GM12878 (cell line): Measurements from ENCODE around the gene YPEL4. TPM values are rescaled to one million over a fixed set of nuclear protein-coding genes. Genes with fewer than 3 reads are reported as not detected.

ENCODE experiments used
- ATAC-seq: fragments of 200-7000 bp; cut with Tn5 transposase; 3 replicates; pipeline ENCODE4 v1.9.1; 2020; ENCODE audit warnings: mild to moderate bottlenecking, moderate library complexity
- BruUV-seq: library from RNA; stranded (reverse); fragments of 400-500 nt; replicated peaks from 2 replicates; lab custom pipeline; 2021; lab: Mats Ljungman, UMichigan
- CTCF ChIA-PET: fragments of 300-600 bp; sonication (Branson Sonifier 250); formaldehyde crosslinking; extraction: SDS; loops from one replicate; lab custom pipeline; 2021; ENCODE audit warnings: inconsistent platforms; lab: Yijun Ruan, JAX
- POLR2A ChIA-PET: fragments of 350-600 bp; formaldehyde crosslinking; extraction: SDS; loops from one replicate; lab custom pipeline; 2021; ENCODE audit warnings: inconsistent platforms; lab: Charles Lee
- RAD21 ChIA-PET: fragments of 300-600 bp; sonication (Branson Sonifier 250); formaldehyde crosslinking; loops from one replicate; lab custom pipeline; 2023; ENCODE audit warnings: antibody characterized with exemption; ENCODE audit not compliant: unreplicated experiment; lab: Charles Lee
- SMC1A ChIA-PET: fragments of 300-600 bp; sonication (Branson Sonifier 250); formaldehyde crosslinking; loops from one replicate; lab custom pipeline; 2023; ENCODE audit not compliant: unreplicated experiment, uncharacterized antibody; lab: Charles Lee
- DNase-seq: peaks from one replicate; pipeline ENCODE4 v3.0.0-alpha.2; 2011; ENCODE audit warnings: low read depth, low spot score
- FAIRE-seq: peaks from 3 replicates; lab custom pipeline; 2011; peaks lifted over from hg19 to GRCh38; lab: Jason Lieb, UNC
- H2AFZ ChIP-seq: 2 replicates; pipeline ENCODE4 v1.6.0; 2011; ENCODE audit warnings: low read depth, low read length, control low read depth; ENCODE audit not compliant: control insufficient read depth
- H3K27ac ChIP-seq: 2 replicates; pipeline ENCODE4 v1.5.1; 2011; ENCODE audit warnings: control low read depth; ENCODE audit not compliant: control insufficient read depth, insufficient read depth
- H3K27me3 ChIP-seq, 2 experiments: replicated peaks in 1 of 2; 2 replicates each; pipeline versions ENCODE4 v1.6.0 to v1.6.1; 2011; ENCODE audit warnings: low read length in 1 of 2; ENCODE audit not compliant: control insufficient read depth in 2 of 2, insufficient read depth in 2 of 2
- H3K36me3 ChIP-seq, 2 experiments: 2 replicates each; pipeline ENCODE4 v1.5.1; 2011; ENCODE audit warnings: low read length in 1 of 2; ENCODE audit not compliant: control insufficient read depth in 2 of 2, insufficient read depth in 2 of 2
- H3K4me1 ChIP-seq: 2 replicates; pipeline ENCODE4 v1.6.1; 2011; ENCODE audit warnings: mild to moderate bottlenecking, low read length, moderate library complexity, mixed read lengths; ENCODE audit not compliant: control insufficient read depth, insufficient read depth
- H3K4me2 ChIP-seq: 2 replicates; pipeline ENCODE4 v1.6.0; 2011; ENCODE audit warnings: control low read depth; ENCODE audit not compliant: control insufficient read depth, insufficient read depth
- H3K4me3 ChIP-seq: fragments of 200-600 bp; sonication (generic); 2 replicates; pipeline ENCODE4 v1.5.1; 2016
- H3K79me2 ChIP-seq: 2 replicates; pipeline ENCODE4 v1.6.0; 2011; ENCODE audit warnings: low read length; ENCODE audit not compliant: control insufficient read depth, insufficient read depth
- H3K9ac ChIP-seq: 2 replicates; pipeline ENCODE4 v1.8.0; 2011; ENCODE audit warnings: low read length, control low read depth, mixed read lengths; ENCODE audit not compliant: control insufficient read depth, insufficient read depth
- H3K9me3 ChIP-seq: replicated peaks from 3 replicates; pipeline ENCODE4 v1.5.1; 2011; ENCODE audit warnings: mild to moderate bottlenecking, low read length; ENCODE audit not compliant: control insufficient read depth, insufficient read depth
- H4K20me1 ChIP-seq: 2 replicates; pipeline ENCODE4 v1.6.0; 2011; ENCODE audit not compliant: control insufficient read depth, insufficient read depth
- EED ChIP-seq: sonication (generic); IDR thresholded peaks from 2 replicates; pipeline ENCODE4 v1.6.1; 2016; ENCODE audit warnings: antibody characterized with exemption, low read depth
- FOXM1 ChIP-seq: IDR thresholded peaks from 2 replicates; pipeline ENCODE4 v1.6.1; 2012; ENCODE audit warnings: low read depth, mild to moderate bottlenecking, inconsistent platforms, low read length, moderate library complexity
- GABPA ChIP-seq: IDR thresholded peaks from 2 replicates; pipeline ENCODE4 v1.6.1; 2014; ENCODE audit warnings: antibody characterized with exemption, low read depth, mild to moderate bottlenecking, inconsistent platforms
- IRF4 ChIP-seq: IDR thresholded peaks from 2 replicates; pipeline ENCODE4 v1.6.1; 2011; ENCODE audit warnings: low read depth, low read length
- KAT2A ChIP-seq: conservative IDR thresholded peaks from 2 replicates; pipeline ENCODE4 v1.6.1; 2011; ENCODE audit warnings: low read depth, low read length; ENCODE audit not compliant: control insufficient read depth
- MEF2A ChIP-seq: IDR thresholded peaks from 2 replicates; pipeline ENCODE4 v1.6.1; 2011; ENCODE audit warnings: low read depth, mild to moderate bottlenecking, low read length, moderate library complexity; ENCODE audit not compliant: insufficient read depth
- MXI1 ChIP-seq: fragments of 150-350 bp; IDR thresholded peaks from 2 replicates; pipeline ENCODE4 v1.6.1; 2011; ENCODE audit warnings: low read depth, mild to moderate bottlenecking, inconsistent platforms, low read length, improper control_type of control experiment
- NR2F1 ChIP-seq: fragments of 450-650 bp; conservative IDR thresholded peaks from 2 replicates; pipeline ENCODE4 v1.6.1; 2017; ENCODE audit warnings: mild to moderate bottlenecking
- RAD51 ChIP-seq: fragments of 450-650 bp; IDR thresholded peaks from 2 replicates; pipeline ENCODE4 v1.6.1; 2016; ENCODE audit warnings: moderate library complexity, mild to moderate bottlenecking, inconsistent platforms
- RELA ChIP-seq: fragments of 450-650 bp; IDR thresholded peaks from 2 replicates; pipeline ENCODE4 v1.8.0; 2014; ENCODE audit warnings: borderline replicate concordance; ENCODE audit not compliant: partially characterized antibody
- SUZ12 ChIP-seq: fragments of 200-600 bp; sonication (generic); IDR thresholded peaks from one replicate; pipeline ENCODE4 v1.6.1; 2018; ENCODE audit warnings: antibody characterized with exemption, mild to moderate bottlenecking; ENCODE audit not compliant: unreplicated experiment
- in situ Hi-C: fragments of 300-500 bp; cut with MboI; formaldehyde crosslinking; loops from 9 replicates; pipeline ENCODE4 v1.14.3; 2018; ENCODE audit warnings: mixed read lengths
- intact Hi-C: fragments of 100-400 bp; cut with micrococcal nuclease; formaldehyde crosslinking; loops from one replicate; pipeline ENCODE4 v1.14.2; 2022; ENCODE audit not compliant: unreplicated experiment
- polyA plus RNA-seq, 11 experiments: library from polyadenylated mRNA; depleted of rRNA in 4 of 11; unstranded in 6 of 11; stranded (reverse) in 5 of 11; fragments of >200 nt; fragmentation: Nextera tagmentation in 4 of 11; fragmentation: Illumina TruSeq in 1 of 11; extraction: Ambion mirVana in 4 of 11; extraction: Trizol in 1 of 11; gene quantifications; 1 replicate in 1 of 11; 2 replicates in 10 of 11; pipeline versions ENCODE4 v1.2.1 to v1.2.3, GENCODE V29; 2011 to 2016; ENCODE audit warnings: inconsistent platforms in 2 of 11, missing spikeins in 2 of 11, low read depth in 1 of 11
- total RNA-seq, 4 experiments: library from RNA; depleted of rRNA in 3 of 4; stranded (reverse); fragments of >200 nt in 3 of 4; fragmentation: Illumina TruSeq in 1 of 4; extraction: Trizol in 1 of 4; gene quantifications; 2 replicates each; pipeline versions ENCODE4 v1.2.1 to v1.2.3, GENCODE V29; 2013 to 2021
- TF ChIP-seq, protein P1 (sequence below): IDR thresholded peaks from 2 replicates; pipeline ENCODE4 v1.6.1; 2011; ENCODE audit warnings: low read depth, mild to moderate bottlenecking, low read length, moderate library complexity, borderline replicate concordance; ENCODE audit errors: extremely low read depth
- TF ChIP-seq, protein P2 (sequence below): fragments of 450-650 bp; IDR thresholded peaks from 2 replicates; pipeline ENCODE4 v1.6.1; 2016; ENCODE audit warnings: mild to moderate bottlenecking

YPEL4 gene
- total and polyA plus RNA-seq, 10 of the 15 experiments (the other 5 are each of a cell fraction or from before 2014, with no cell fraction given), result 0.07 to 0.50 (median 0.13) TPM; not detected in 5

DNA sequence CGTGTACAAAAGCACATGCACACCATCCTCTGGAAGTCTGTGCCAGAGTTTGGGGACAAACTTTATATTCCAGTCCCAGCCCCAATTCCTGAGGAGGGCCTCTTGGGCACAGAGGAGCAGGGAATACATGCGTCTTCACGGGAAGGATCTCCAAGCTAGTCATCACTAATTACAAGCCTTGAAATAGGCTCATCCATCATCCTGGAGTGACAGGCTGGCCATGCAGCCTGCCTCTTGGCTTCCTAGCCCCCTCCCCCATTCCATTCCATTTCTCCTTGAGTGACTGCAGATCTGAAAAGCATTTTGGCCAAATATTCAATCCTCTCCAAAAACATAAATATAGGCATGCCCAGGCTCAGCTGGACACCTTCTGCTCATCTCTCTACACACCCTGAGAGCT, 27.4 kb downstream of the YPEL4 start (continued):
- TF ChIP-seq MEF2A (no peak), SUZ12 (no peak)
- TF ChIP-seq, protein P1, sequence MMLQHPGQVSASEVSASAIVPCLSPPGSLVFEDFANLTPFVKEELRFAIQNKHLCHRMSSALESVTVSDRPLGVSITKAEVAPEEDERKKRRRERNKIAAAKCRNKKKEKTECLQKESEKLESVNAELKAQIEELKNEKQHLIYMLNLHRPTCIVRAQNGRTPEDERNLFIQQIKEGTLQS, result no peak

DNA sequence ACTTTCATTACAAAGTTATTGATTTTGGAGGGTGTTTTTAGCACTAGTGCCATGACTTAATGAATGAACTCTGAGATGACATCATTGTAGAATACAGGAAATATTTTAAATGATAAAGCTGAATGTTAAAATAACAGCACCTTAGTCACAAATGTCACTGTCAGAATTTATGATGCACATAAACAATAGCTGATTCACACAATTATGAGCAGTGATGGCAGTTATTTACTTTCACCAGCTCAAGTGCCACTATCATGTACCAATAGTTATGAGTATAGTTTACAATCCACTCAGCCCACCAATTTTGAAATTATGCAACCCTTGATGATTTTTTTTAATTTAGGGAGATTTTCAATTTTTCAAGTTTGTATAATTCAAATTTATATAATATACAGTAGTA, 29.2 kb downstream of the YPEL4 start:
- Histone ChIP-seq H4K20me1 (no peaks in the 10 kb centered on the region), H3K36me3 (no peaks in the 10 kb centered on the region), H3K27ac (no peak overlapping the region), H3K27me3 (no peaks in the 10 kb centered on the region), H3K9ac (no peak overlapping the region), H3K4me2 (no peak overlapping the region), H3K4me3 (no peak overlapping the region), H3K4me1 (no peaks in the 10 kb centered on the region), H3K79me2 (no peaks in the 10 kb centered on the region), H2AFZ (no peak overlapping the region), H3K9me3 (no peaks in the 10 kb centered on the region; the same call in 1 of the 3 replicates)
- CTCF ChIA-PET, result interaction anchor here (1.0 to 2.7 kb wide), 2 partner anchors 16 to 20 kb away, joined by 3 to 5 read pairs; no protein-coding TSS in a partner anchor
- BruUV-seq, result no TSS peak
- DNase-seq (no peak), FAIRE-seq (no peak), ATAC-seq (no peak)
- intact Hi-C loops (no loop called here), in situ Hi-C loops (no loop called here)
- SMC1A ChIA-PET, result interaction anchor here (1.3 kb wide), 1 partner anchor 9 kb away, joined by 3 read pairs; no protein-coding TSS in a partner anchor
- POLR2A ChIA-PET, result no interaction called here
- RAD21 ChIA-PET, result no interaction called here
- no peak for TF ChIP-seq KAT2A
- TF ChIP-seq RELA, result no peak
- no peak for TF ChIP-seq GABPA
- TF ChIP-seq FOXM1, result no peak
- no peak for TF ChIP-seq MXI1
- TF ChIP-seq, protein P2, sequence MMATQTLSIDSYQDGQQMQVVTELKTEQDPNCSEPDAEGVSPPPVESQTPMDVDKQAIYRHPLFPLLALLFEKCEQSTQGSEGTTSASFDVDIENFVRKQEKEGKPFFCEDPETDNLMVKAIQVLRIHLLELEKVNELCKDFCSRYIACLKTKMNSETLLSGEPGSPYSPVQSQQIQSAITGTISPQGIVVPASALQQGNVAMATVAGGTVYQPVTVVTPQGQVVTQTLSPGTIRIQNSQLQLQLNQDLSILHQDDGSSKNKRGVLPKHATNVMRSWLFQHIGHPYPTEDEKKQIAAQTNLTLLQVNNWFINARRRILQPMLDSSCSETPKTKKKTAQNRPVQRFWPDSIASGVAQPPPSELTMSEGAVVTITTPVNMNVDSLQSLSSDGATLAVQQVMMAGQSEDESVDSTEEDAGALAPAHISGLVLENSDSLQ, result no peak
- TF ChIP-seq RAD51, result no peak
- TF ChIP-seq NR2F1, result no peak
- TF ChIP-seq SUZ12, result no peak
- no peak for TF ChIP-seq EED
- no peak for TF ChIP-seq IRF4
